Parathyroid adenoma (tissue), 2 donors: ENCODE results near the gene MTFMT.
A peak's percentile ranks its signal among the peaks of the same experiment; 100 is the strongest.

Experiments
- H2AFZ ChIP-seq: fragments of 300-600 bp; sonication (generic); one replicate; pipeline ENCODE4 v1.7.0; 2017; ENCODE audit warnings: antibody characterized with exemption, mild to moderate bottlenecking
- H3K27ac ChIP-seq: fragments of 300-600 bp; sonication (generic); one replicate; pipeline ENCODE4 v1.7.0; 2017
- H3K27me3 ChIP-seq: fragments of 300-600 bp; sonication (generic); one replicate; pipeline ENCODE4 v1.7.0; 2017; ENCODE audit warnings: low read length; ENCODE audit not compliant: control insufficient read depth, insufficient read depth
- H3K36me3 ChIP-seq: fragments of 300-600 bp; sonication (generic); one replicate; pipeline ENCODE4 v1.7.0; 2017; ENCODE audit warnings: low read length; ENCODE audit not compliant: control insufficient read depth, insufficient read depth
- H3K4me1 ChIP-seq: fragments of 300-600 bp; sonication (generic); one replicate; pipeline ENCODE4 v1.7.0; 2017; ENCODE audit warnings: control low read depth
- H3K4me2 ChIP-seq: fragments of 300-600 bp; sonication (generic); one replicate; pipeline ENCODE4 v1.7.0; 2017; ENCODE audit warnings: low read length
- H3K4me3 ChIP-seq: fragments of 300-600 bp; sonication (generic); one replicate; pipeline ENCODE4 v1.7.0; 2017; ENCODE audit warnings: low read depth, low read length
- H3K79me2 ChIP-seq: fragments of 300-600 bp; sonication (generic); one replicate; pipeline ENCODE4 v1.7.0; 2017; ENCODE audit warnings: control low read depth
- H3K9ac ChIP-seq: fragments of 300-600 bp; sonication (generic); one replicate; pipeline ENCODE4 v1.7.0; 2017; ENCODE audit warnings: mild to moderate bottlenecking
- H3K9me3 ChIP-seq: fragments of 300-600 bp; sonication (generic); one replicate; pipeline ENCODE4 v1.7.0; 2017; ENCODE audit warnings: low read length; ENCODE audit not compliant: control insufficient read depth
- CTCF ChIP-seq: fragments of 300-600 bp; sonication (generic); IDR thresholded peaks from one replicate; pipeline ENCODE4 v1.7.0; 2017; ENCODE audit warnings: antibody characterized with exemption, mild to moderate bottlenecking
- donor health status: primary hyperparathyroidism.

Gene MTFMT

GRCh38 chr15:65066001-65066634, 36.7 kb upstream of the MTFMT start:
- no peak for TF ChIP-seq CTCF
- no peak overlapping the region for H3K9ac ChIP-seq
- no peaks in the 10 kb centered on the region for H3K9me3 ChIP-seq
- peak overlapping the region; percentile 22 for H3K4me3 ChIP-seq
- H3K36me3 ChIP-seq: no peaks in the 10 kb centered on the region
- H3K4me1 ChIP-seq: no peaks in the 10 kb centered on the region
- no peak overlapping the region for H3K27ac ChIP-seq
- no peaks in the 10 kb centered on the region for H3K79me2 ChIP-seq
- no peak overlapping the region for H3K4me2 ChIP-seq
- H3K27me3 ChIP-seq: no peaks in the 10 kb centered on the region
- no peak overlapping the region for H2AFZ ChIP-seq

- TF ChIP-seq CTCF: no peak
- Histone ChIP-seq H3K27ac (no peak overlapping the region), H3K4me2 (no peak overlapping the region), H3K4me1 (no peaks in the 10 kb centered on the region), H3K9me3 (no peaks in the 10 kb centered on the region), H3K36me3 (no peaks in the 10 kb centered on the region), H3K4me3 (no peak overlapping the region), H3K27me3 (no peaks in the 10 kb centered on the region), H2AFZ (no peak overlapping the region), H3K79me2 (no peaks in the 10 kb centered on the region), H3K9ac (no peak overlapping the region)
Observed at GRCh38 chr15:65062726-65063125, 33.3 kb upstream of the MTFMT start.

- no peak overlapping the region for H3K4me2 ChIP-seq
- H2AFZ ChIP-seq: no peak overlapping the region
- no peak overlapping the region for H3K4me3 ChIP-seq
- no peaks in the 10 kb centered on the region for H3K79me2 ChIP-seq
- no peaks in the 10 kb centered on the region for H3K9me3 ChIP-seq
- H3K4me1 ChIP-seq: no peaks in the 10 kb centered on the region
- no peak for TF ChIP-seq CTCF
- no peaks in the 10 kb centered on the region for H3K27me3 ChIP-seq
- no peak overlapping the region for H3K9ac ChIP-seq
- H3K36me3 ChIP-seq: no peaks in the 10 kb centered on the region
- no peak overlapping the region for H3K27ac ChIP-seq
Observed at GRCh38 chr15:65062061-65062460, 32.6 kb upstream of the MTFMT start.

GRCh38 chr15:65060641-65061397, 31.4 kb upstream of the MTFMT start:
- H2AFZ ChIP-seq: no peak overlapping the region
- no peak overlapping the region for H3K9ac ChIP-seq

More at GRCh38 chr15:65060641-65061397, 31.4 kb upstream of the MTFMT start:
- H3K4me3 ChIP-seq: no peak overlapping the region
- H3K79me2 ChIP-seq: no peaks in the 10 kb centered on the region
- H3K36me3 ChIP-seq: no peaks in the 10 kb centered on the region
- no peak for TF ChIP-seq CTCF
- H3K27ac ChIP-seq: no peak overlapping the region
- H3K4me2 ChIP-seq: no peak overlapping the region
- H3K27me3 ChIP-seq: no peaks in the 10 kb centered on the region
- H3K9me3 ChIP-seq: no peaks in the 10 kb centered on the region
- H3K4me1 ChIP-seq: no peaks in the 10 kb centered on the region
